Measurements from ENCODE around the gene VTN.

VTN gene

DNA sequence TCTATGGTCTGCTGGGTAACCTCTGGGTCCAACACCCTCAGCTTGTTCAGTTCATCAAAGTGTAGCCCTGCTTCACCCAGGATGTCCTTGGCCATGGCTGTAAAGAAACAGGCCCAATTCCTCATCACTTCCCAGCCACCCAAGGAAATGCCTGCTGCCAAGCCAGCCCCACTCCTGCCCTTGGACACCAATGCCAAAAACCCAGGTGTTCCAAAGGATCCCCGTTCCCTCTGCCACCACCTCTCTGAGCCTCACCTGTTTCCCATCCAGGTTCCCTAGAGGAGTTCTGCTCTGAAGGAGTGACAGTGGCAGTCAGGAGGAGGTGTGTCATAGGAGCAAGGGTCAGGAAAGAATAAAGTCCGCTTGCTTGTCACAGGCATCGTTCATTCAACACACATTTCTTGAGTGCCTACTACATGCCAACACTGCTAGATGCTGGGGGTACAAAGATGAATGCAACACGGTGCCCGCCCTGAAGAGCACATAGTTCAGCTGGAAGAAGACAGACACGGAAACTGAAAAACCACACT, 38.2 kb downstream of the VTN start:
- Histone ChIP-seq H3K9me3 (ENCODE audit: insufficient read depth, low read length, severe bottlenecking) (no peaks in the 10 kb centered on the region), H3K27ac (ENCODE audit: low read length) (no peak overlapping the region), H3K27me3 (ENCODE audit: insufficient read depth, low read length, poor library complexity) (no peaks in the 10 kb centered on the region), H2AFZ (ENCODE audit: low read depth, low read length) (no peak overlapping the region), H3K4me2 (ENCODE audit: insufficient read depth, low read length) (0 out of 2 replicates have a peak overlapping the region, but pooled peaks have one; percentile 3), H4K20me1 (ENCODE audit: insufficient read depth, low read length) (peaks cover 7% of the 10 kb centered on the region), H3K4me1 (ENCODE audit: insufficient read depth, low read length) (peaks cover 33% of the 10 kb centered on the region), H3K9ac (ENCODE audit: low read depth, low read length) (no peak overlapping the region), H3K36me3 (ENCODE audit: insufficient read depth, low read length) (peaks cover 39% of the 10 kb centered on the region), H3K79me2 (ENCODE audit: insufficient read depth, low read length) (peaks cover 41% of the 10 kb centered on the region), H3K4me3 (ENCODE audit: low read depth in 1 of 2, low read length in 2 of 2) (no peak overlapping the region)
- TF ChIP-seq, protein P1, sequence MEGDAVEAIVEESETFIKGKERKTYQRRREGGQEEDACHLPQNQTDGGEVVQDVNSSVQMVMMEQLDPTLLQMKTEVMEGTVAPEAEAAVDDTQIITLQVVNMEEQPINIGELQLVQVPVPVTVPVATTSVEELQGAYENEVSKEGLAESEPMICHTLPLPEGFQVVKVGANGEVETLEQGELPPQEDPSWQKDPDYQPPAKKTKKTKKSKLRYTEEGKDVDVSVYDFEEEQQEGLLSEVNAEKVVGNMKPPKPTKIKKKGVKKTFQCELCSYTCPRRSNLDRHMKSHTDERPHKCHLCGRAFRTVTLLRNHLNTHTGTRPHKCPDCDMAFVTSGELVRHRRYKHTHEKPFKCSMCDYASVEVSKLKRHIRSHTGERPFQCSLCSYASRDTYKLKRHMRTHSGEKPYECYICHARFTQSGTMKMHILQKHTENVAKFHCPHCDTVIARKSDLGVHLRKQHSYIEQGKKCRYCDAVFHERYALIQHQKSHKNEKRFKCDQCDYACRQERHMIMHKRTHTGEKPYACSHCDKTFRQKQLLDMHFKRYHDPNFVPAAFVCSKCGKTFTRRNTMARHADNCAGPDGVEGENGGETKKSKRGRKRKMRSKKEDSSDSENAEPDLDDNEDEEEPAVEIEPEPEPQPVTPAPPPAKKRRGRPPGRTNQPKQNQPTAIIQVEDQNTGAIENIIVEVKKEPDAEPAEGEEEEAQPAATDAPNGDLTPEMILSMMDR (IDR thresholded peaks at IDR 0.05; ENCODE audit: borderline replicate concordance, extremely low read depth, low read length, poor library complexity, severe bottlenecking), result no peak
- no peak for TF ChIP-seq EZH2 (IDR thresholded peaks at IDR 0.05; ENCODE audit: borderline replicate concordance, low read depth, low read length, severe bottlenecking)
- DNase-seq (no peak), ATAC-seq (ENCODE audit: insufficient read depth, low read depth) (no peak)

- no peaks in the 10 kb centered on the region for H3K9me3 ChIP-seq (ENCODE audit: insufficient read depth, low read length, severe bottlenecking)
- peaks cover 25% of the 10 kb centered on the region for H3K4me1 ChIP-seq (ENCODE audit: insufficient read depth, low read length)
- H3K36me3 ChIP-seq (ENCODE audit: insufficient read depth, low read length), result peaks cover 52% of the 10 kb centered on the region
- no peak overlapping the region for H3K27ac ChIP-seq (ENCODE audit: low read length)
- H3K4me2 ChIP-seq (ENCODE audit: insufficient read depth, low read length), result no peak overlapping the region
- H3K79me2 ChIP-seq (ENCODE audit: insufficient read depth, low read length), result peaks cover 41% of the 10 kb centered on the region
- no peak overlapping the region for H2AFZ ChIP-seq (ENCODE audit: low read depth, low read length)
- TF ChIP-seq EZH2 (IDR thresholded peaks at IDR 0.05; ENCODE audit: borderline replicate concordance, low read depth, low read length, severe bottlenecking), result no peak
- TF ChIP-seq, protein P1 (IDR thresholded peaks at IDR 0.05; ENCODE audit: borderline replicate concordance, extremely low read depth, low read length, poor library complexity, severe bottlenecking), result no peak
- H3K27me3 ChIP-seq (ENCODE audit: insufficient read depth, low read length, poor library complexity), result no peaks in the 10 kb centered on the region
- no peak for ATAC-seq (ENCODE audit: insufficient read depth, low read depth)
- H4K20me1 ChIP-seq (ENCODE audit: insufficient read depth, low read length), result peaks cover 18% of the 10 kb centered on the region
- H3K4me3 ChIP-seq (ENCODE audit: low read depth in 1 of 2, low read length in 2 of 2), result no peak overlapping the region
- no peak overlapping the region for H3K9ac ChIP-seq (ENCODE audit: low read depth, low read length)
- DNase-seq, result no peak
Measured at GRCh38 chr17:28330671-28331070, 39.4 kb downstream of the VTN start.

GRCh38 chr17:28328325-28328724, 41.8 kb downstream of the VTN start:
- DNase-seq, result no peak
- no peaks in the 10 kb centered on the region for H3K27me3 ChIP-seq (ENCODE audit: insufficient read depth, low read length, poor library complexity)
- no peaks in the 10 kb centered on the region for H3K9me3 ChIP-seq (ENCODE audit: insufficient read depth, low read length, severe bottlenecking)
- peaks cover 8% of the 10 kb centered on the region; the same call in 1 of the 2 replicates for H3K4me1 ChIP-seq (ENCODE audit: insufficient read depth, low read length)
- peaks cover 29% of the 10 kb centered on the region; the same call in 1 of the 2 replicates for H4K20me1 ChIP-seq (ENCODE audit: insufficient read depth, low read length)
- ATAC-seq (ENCODE audit: insufficient read depth, low read depth), result no peak
- H3K4me3 ChIP-seq (ENCODE audit: low read depth in 1 of 2, low read length in 2 of 2), result no peak overlapping the region
- H3K79me2 ChIP-seq (ENCODE audit: insufficient read depth, low read length), result peaks cover 45% of the 10 kb centered on the region
- no peak for TF ChIP-seq EZH2 (IDR thresholded peaks at IDR 0.05; ENCODE audit: borderline replicate concordance, low read depth, low read length, severe bottlenecking)
- TF ChIP-seq, protein P1 (IDR thresholded peaks at IDR 0.05; ENCODE audit: borderline replicate concordance, extremely low read depth, low read length, poor library complexity, severe bottlenecking), result no peak
- no peak overlapping the region for H3K9ac ChIP-seq (ENCODE audit: low read depth, low read length)
- H3K27ac ChIP-seq (ENCODE audit: low read length), result no peak overlapping the region
- no peak overlapping the region for H3K4me2 ChIP-seq (ENCODE audit: insufficient read depth, low read length)
- no peak overlapping the region for H2AFZ ChIP-seq (ENCODE audit: low read depth, low read length)
- H3K36me3 ChIP-seq (ENCODE audit: insufficient read depth, low read length), result peaks cover 63% of the 10 kb centered on the region

All from DND-41 (cell line).